DMS 273 (cell line): ENCODE measurements around the gene AP1M2.
"Not testable (repeated sequence)": the region's sequence is repeated elsewhere in the genome, so short reads cannot be mapped to it uniquely, and the experiment has no call there.

Source experiments
- DNase-seq: peaks from one replicate; lab custom pipeline; 2025; ENCODE audit not compliant: unreplicated experiment; lab: John Stamatoyannopoulos, UW

The AP1M2 gene

GRCh38 chr19:10602330-10603083 lies 15.4 kb upstream of the AP1M2 start:
- DNase-seq, result peak; percentile 90

GRCh38 chr19:10601999-10602329 lies 14.9 kb upstream of the AP1M2 start:
- no peak for DNase-seq

- no peak for DNase-seq
Measured at GRCh38 chr19:10600149-10600548, 13.0 kb upstream of the AP1M2 start.

- DNase-seq, result no peak
Measured at GRCh38 chr19:10593820-10594637, 6.9 kb upstream of the AP1M2 start.

- DNase-seq, result no peak
Measured at GRCh38 chr19:10593148-10593547, 6.0 kb upstream of the AP1M2 start.

GRCh38 chr19:10587839-10588150 lies 683 bp upstream of the AP1M2 start:
- DNase-seq, result no peak

- DNase-seq, result no peak
Measured at GRCh38 chr19:10586396-10586795, 716 bp downstream of the AP1M2 start.

GRCh38 chr19:10583036-10583776 lies 3.9 kb downstream of the AP1M2 start:
- peak; percentile 26 for DNase-seq

- no peak for DNase-seq
Measured at GRCh38 chr19:10582091-10582490, 5.0 kb downstream of the AP1M2 start.

- peak; percentile 97 for DNase-seq
Measured at GRCh38 chr19:10580979-10581631, 6.0 kb downstream of the AP1M2 start.

GRCh38 chr19:10577951-10578350 lies 9.2 kb downstream of the AP1M2 start:
- no peak for DNase-seq

GRCh38 chr19:10575011-10575716 lies 11.9 kb downstream of the AP1M2 start:
- DNase-seq, result no peak

- no peak for DNase-seq
Measured at GRCh38 chr19:10574462-10574861, 12.7 kb downstream of the AP1M2 start.

- not testable (repeated sequence) for DNase-seq
Measured at GRCh38 chr19:10573793-10574192, 13.3 kb downstream of the AP1M2 start.

- peak; percentile 100 for DNase-seq
Measured at GRCh38 chr19:10568826-10569651, 18.1 kb downstream of the AP1M2 start, which contains the start of gene CDKN2D. Gene CDKN2D (minus strand): TSS chr19:10568979. CDS start chr19:10568653, 326 bp downstream.

- peak; percentile 88 for DNase-seq
Measured at GRCh38 chr19:10568062-10568825, 18.9 kb downstream of the AP1M2 start.

GRCh38 chr19:10567656-10568055 lies 19.5 kb downstream of the AP1M2 start:
- no peak for DNase-seq

- no peak for DNase-seq
Measured at GRCh38 chr19:10566658-10567410, 20.3 kb downstream of the AP1M2 start.

GRCh38 chr19:10566408-10566657 lies 20.8 kb downstream of the AP1M2 start:
- DNase-seq, result no peak
